Measurements from ENCODE around the gene TRIM38.

TRIM38 gene

GRCh38 chr6:25980935-25981334 lies 18.3 kb downstream of the TRIM38 start:
- Histone ChIP-seq H3K9me3 (ENCODE audit: insufficient read depth, low read length, severe bottlenecking) (no peaks in the 10 kb centered on the region), H3K27ac (ENCODE audit: low read length) (no peak overlapping the region), H3K4me1 (ENCODE audit: insufficient read depth, low read length) (no peaks in the 10 kb centered on the region), H3K4me3 (ENCODE audit: low read depth in 1 of 2, low read length in 2 of 2) (no peak overlapping the region), H3K79me2 (ENCODE audit: insufficient read depth, low read length) (no peaks in the 10 kb centered on the region), H4K20me1 (ENCODE audit: insufficient read depth, low read length) (no peaks in the 10 kb centered on the region), H3K27me3 (ENCODE audit: insufficient read depth, low read length, poor library complexity) (no peaks in the 10 kb centered on the region), H3K9ac (ENCODE audit: low read depth, low read length) (no peak overlapping the region), H3K36me3 (ENCODE audit: insufficient read depth, low read length) (peaks cover 32% of the 10 kb centered on the region), H3K4me2 (ENCODE audit: insufficient read depth, low read length) (no peak overlapping the region), H2AFZ (ENCODE audit: low read depth, low read length) (no peak overlapping the region)
- TF ChIP-seq CTCF (IDR thresholded peaks at IDR 0.05; ENCODE audit: borderline replicate concordance, extremely low read depth, low read length, poor library complexity, severe bottlenecking) (no peak), EZH2 (IDR thresholded peaks at IDR 0.05; ENCODE audit: borderline replicate concordance, low read depth, low read length, severe bottlenecking) (no peak)
- ATAC-seq (ENCODE audit: insufficient read depth, low read depth) (no peak), DNase-seq (no peak)

GRCh38 chr6:25981568-25982263 lies 19.1 kb downstream of the TRIM38 start:
- H3K4me3 ChIP-seq (ENCODE audit: low read depth in 1 of 2, low read length in 2 of 2) = no peak overlapping the region
- no peaks in the 10 kb centered on the region for H3K4me1 ChIP-seq (ENCODE audit: insufficient read depth, low read length)
- DNase-seq (no peak), ATAC-seq (ENCODE audit: insufficient read depth, low read depth) (no peak)
- no peak overlapping the region for H3K27ac ChIP-seq (ENCODE audit: low read length)
- TF ChIP-seq CTCF (IDR thresholded peaks at IDR 0.05; ENCODE audit: borderline replicate concordance, extremely low read depth, low read length, poor library complexity, severe bottlenecking) (no peak), EZH2 (IDR thresholded peaks at IDR 0.05; ENCODE audit: borderline replicate concordance, low read depth, low read length, severe bottlenecking) (no peak)
- H3K9ac ChIP-seq (ENCODE audit: low read depth, low read length) = no peak overlapping the region
- H2AFZ ChIP-seq (ENCODE audit: low read depth, low read length) = no peak overlapping the region
- H3K27me3 ChIP-seq (ENCODE audit: insufficient read depth, low read length, poor library complexity) = no peaks in the 10 kb centered on the region
- no peak overlapping the region for H3K4me2 ChIP-seq (ENCODE audit: insufficient read depth, low read length)
- H3K9me3 ChIP-seq (ENCODE audit: insufficient read depth, low read length, severe bottlenecking) = no peaks in the 10 kb centered on the region
- H3K36me3 ChIP-seq (ENCODE audit: insufficient read depth, low read length) = peaks cover 27% of the 10 kb centered on the region
- H4K20me1 ChIP-seq (ENCODE audit: insufficient read depth, low read length) = no peaks in the 10 kb centered on the region
- no peaks in the 10 kb centered on the region for H3K79me2 ChIP-seq (ENCODE audit: insufficient read depth, low read length)

- H3K4me2 ChIP-seq (ENCODE audit: insufficient read depth, low read length) = no peak overlapping the region
- H3K4me1 ChIP-seq (ENCODE audit: insufficient read depth, low read length) = no peaks in the 10 kb centered on the region
- no peak overlapping the region for H3K27ac ChIP-seq (ENCODE audit: low read length)
- no peak overlapping the region for H2AFZ ChIP-seq (ENCODE audit: low read depth, low read length)
- H3K9me3 ChIP-seq (ENCODE audit: insufficient read depth, low read length, severe bottlenecking) = no peaks in the 10 kb centered on the region
- no peak overlapping the region for H3K9ac ChIP-seq (ENCODE audit: low read depth, low read length)
- TF ChIP-seq CTCF (IDR thresholded peaks at IDR 0.05; ENCODE audit: borderline replicate concordance, extremely low read depth, low read length, poor library complexity, severe bottlenecking) (no peak), EZH2 (IDR thresholded peaks at IDR 0.05; ENCODE audit: borderline replicate concordance, low read depth, low read length, severe bottlenecking) (no peak)
- no peaks in the 10 kb centered on the region for H4K20me1 ChIP-seq (ENCODE audit: insufficient read depth, low read length)
- no peaks in the 10 kb centered on the region for H3K79me2 ChIP-seq (ENCODE audit: insufficient read depth, low read length)
- no peak overlapping the region for H3K4me3 ChIP-seq (ENCODE audit: low read depth in 1 of 2, low read length in 2 of 2)
- H3K27me3 ChIP-seq (ENCODE audit: insufficient read depth, low read length, poor library complexity) = no peaks in the 10 kb centered on the region
- H3K36me3 ChIP-seq (ENCODE audit: insufficient read depth, low read length) = peaks cover 23% of the 10 kb centered on the region
- ATAC-seq (ENCODE audit: insufficient read depth, low read depth) (no peak), DNase-seq (no peak)
These were observed 21.7 kb downstream of the TRIM38 start for GRCh38 chr6:25984265-25984664.

All from DND-41 (cell line).